ENCODE measurements around the gene CFAP45. TPM values are rescaled to one million over a fixed set of nuclear protein-coding genes. Genes with fewer than 3 reads are reported as not detected.
A peak's percentile ranks its signal among the peaks of the same experiment; 100 is the strongest.

CFAP45 gene, protein sequence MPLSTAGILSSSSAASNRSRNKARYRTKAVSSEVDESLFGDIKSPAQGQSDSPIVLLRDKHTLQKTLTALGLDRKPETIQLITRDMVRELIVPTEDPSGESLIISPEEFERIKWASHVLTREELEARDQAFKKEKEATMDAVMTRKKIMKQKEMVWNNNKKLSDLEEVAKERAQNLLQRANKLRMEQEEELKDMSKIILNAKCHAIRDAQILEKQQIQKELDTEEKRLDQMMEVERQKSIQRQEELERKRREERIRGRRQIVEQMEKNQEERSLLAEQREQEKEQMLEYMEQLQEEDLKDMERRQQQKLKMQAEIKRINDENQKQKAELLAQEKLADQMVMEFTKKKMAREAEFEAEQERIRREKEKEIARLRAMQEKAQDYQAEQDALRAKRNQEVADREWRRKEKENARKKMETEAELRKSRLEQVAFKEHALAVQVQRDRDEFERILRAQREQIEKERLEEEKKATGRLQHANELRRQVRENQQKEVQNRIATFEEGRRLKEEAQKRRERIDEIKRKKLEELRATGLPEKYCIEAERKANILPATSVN
- total RNA-seq: 1 to 10 TPM; 2.1 to 2.2 TPM

DNA sequence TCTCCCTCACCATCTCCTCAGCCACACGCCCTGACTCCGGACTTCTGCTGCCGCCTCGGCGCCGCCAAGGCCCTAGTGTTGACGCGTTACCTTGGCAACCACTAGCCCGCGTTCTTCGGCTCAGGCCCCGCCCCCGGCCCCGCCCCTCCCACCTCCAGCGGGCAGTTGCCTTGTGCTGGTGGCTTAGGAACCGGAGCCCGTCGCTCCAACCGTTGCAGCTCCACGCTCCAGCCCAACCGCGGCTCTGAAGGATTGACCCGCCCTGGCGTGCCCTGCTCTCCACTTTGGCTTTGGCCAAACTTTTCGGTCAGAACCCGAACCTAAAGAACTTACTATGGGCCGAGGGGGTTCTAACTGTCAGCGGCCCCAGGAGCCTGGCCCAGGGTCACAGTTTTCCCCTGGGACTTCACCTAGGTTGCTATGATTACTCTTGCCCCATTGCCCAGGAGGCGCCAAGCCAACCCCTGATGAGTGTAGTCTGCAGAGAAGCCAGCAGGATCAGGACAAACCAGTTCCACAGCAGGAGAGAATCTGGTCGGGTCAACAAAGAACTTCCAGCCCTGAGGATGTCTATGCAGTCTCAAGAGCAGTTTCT lies at the start of gene CFAP45:
TSS of gene CFAP45 (minus strand) at position 80 of the 595 bp plus-strand sequence. CDS start at position 13, 67 bp downstream.
- intact Hi-C loops (cut with micrococcal nuclease): no loop called here
- ChIA-PET POLR2A (interaction anchor here (0.9 kb wide), 1 partner anchor 23 kb away, joined by 3 read pairs; no protein-coding TSS in a partner anchor), CTCF (interaction anchor here (1.3 kb wide), 1 partner anchor 107 kb away, joined by 5 read pairs; no protein-coding TSS in a partner anchor)
- Mint-ChIP-seq H3K27ac (no peak within 1 kb of the TSS), H3K9me3 (peaks cover 4% of the 10 kb centered on the region), H3K36me3 (no peaks in the 10 kb centered on the region), H3K4me1 (ENCODE audit: low read depth) (no peaks in the 10 kb centered on the region), H3K27me3 (no peaks in the 10 kb centered on the region), H3K4me3 (no peak within 1 kb of the TSS)
- peak; percentile 44 for DNase-seq

DNA sequence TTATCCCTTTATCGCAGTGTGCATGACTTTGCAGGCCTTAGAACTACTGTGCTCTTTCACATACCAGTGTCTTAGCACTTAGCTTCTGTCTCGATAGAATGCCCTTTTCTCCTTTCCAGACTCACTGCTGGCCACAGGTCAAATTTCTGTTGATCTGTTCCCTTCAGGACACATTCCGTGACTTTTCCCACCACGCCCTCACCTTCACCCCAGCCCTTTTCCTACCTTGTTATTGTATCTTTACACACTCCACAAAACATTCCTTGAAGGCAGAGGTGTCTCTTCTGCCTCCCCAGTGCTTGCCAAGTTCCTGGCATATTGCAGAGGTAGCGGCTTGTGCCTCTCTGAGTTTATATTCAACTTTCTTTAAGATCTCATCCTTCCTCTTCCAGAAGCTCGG lies 49.2 kb upstream of the CFAP45 start:
- H3K4me1 Mint-ChIP-seq (ENCODE audit: low read depth): peaks cover 3% of the 10 kb centered on the region
- DNase-seq: no peak
- ChIA-PET POLR2A (no interaction called here), CTCF (interaction anchor here (1.2 kb wide), 1 partner anchor 44 kb away, joined by 3 read pairs; no protein-coding TSS in a partner anchor)
- intact Hi-C loops (cut with micrococcal nuclease): no loop called here
- H3K9me3 Mint-ChIP-seq: no peaks in the 10 kb centered on the region
- H3K4me3 Mint-ChIP-seq: no peak overlapping the region
- H3K36me3 Mint-ChIP-seq: no peaks in the 10 kb centered on the region
- H3K27me3 Mint-ChIP-seq: peaks cover 49% of the 10 kb centered on the region
- no peak overlapping the region for H3K27ac Mint-ChIP-seq

DNA sequence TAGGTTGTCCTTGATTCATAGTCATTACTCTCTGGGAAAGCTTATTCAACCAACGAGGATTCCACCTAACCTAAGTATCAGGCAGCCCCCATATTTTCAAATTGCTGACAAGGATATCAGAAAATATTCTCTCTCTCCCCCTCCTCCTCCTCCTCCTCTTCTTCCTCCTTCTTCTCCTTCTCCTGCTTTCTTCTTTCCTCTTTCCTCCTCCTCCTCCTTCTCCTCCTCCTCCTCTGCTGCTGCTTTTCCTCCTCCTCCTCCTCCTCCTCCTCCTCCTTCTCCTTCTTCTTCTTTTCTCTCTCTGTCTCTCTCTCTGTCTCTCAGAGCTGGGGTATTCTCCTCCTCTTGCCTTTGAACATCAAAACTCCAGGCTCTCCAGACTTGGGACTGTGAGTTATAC lies 48.0 kb upstream of the CFAP45 start:
- intact Hi-C loops (cut with micrococcal nuclease): no loop called here
- DNase-seq: no peak
- ChIA-PET CTCF (interaction anchor here (0.7 kb wide), 1 partner anchor 22 kb away, joined by 3 read pairs; no protein-coding TSS in a partner anchor), POLR2A (no interaction called here)
- Mint-ChIP-seq H3K4me3 (no peak overlapping the region), H3K36me3 (no peaks in the 10 kb centered on the region), H3K9me3 (no peaks in the 10 kb centered on the region), H3K4me1 (ENCODE audit: low read depth) (peaks cover 3% of the 10 kb centered on the region), H3K27ac (no peak overlapping the region), H3K27me3 (peaks cover 50% of the 10 kb centered on the region)

DNA sequence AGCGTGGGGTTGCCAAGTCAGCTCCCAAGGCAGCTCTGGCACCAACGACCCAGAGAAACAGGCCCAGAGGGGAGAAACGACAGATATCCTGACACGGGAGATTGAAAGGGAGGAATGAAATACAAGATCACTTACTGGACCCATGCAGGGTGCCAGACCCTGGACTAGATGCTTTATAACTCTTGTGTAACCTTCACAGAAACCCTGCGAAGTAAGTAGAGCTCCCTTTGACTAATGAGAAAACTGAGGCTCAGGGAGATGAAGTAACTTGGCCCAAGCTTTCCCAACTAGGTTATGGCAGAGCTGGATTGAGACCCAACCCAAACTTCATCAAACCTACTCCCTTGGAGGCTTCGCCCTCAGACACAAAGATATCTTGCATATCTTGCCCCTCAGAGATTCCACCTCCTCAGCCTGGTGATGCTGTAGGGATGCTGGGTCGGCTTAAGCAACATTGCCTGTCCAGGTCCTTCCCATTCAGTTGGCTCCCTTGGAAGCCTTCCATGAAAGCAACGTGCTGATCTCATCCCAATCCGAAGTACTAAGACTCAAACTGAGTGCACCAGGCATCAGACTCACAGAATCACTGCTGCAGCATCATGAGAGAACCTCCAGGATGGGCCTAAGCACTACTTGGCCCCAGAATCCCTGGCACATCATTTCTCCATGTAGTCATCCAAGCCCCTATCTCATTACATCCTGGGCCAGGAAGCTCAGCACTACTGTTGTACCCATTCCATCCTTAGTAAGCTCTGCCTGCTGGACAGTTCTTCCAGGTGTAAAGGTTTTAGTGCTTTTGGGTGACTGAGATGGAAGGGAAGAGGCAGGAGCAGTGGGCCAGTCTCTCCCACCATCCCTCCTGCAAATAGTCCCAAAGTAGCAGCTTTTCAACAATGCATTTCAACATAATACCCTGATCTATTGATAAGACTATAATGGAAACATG lies 46.5 kb upstream of the CFAP45 start:
- no peak overlapping the region for H3K27ac Mint-ChIP-seq
- no peak for DNase-seq
- POLR2A ChIA-PET: interaction anchor here (1.2 kb wide), 1 partner anchor 22 kb away, joined by 4 read pairs; the partner anchor contains the start of gene TAGLN2
- CTCF ChIA-PET: interaction anchor here (0.8 to 4.3 kb wide), 6 partner anchors 11 to 148 kb away, joined by 3 to 39 read pairs (median 4); partner anchors contain the start of genes PIGM and TAGLN2
- no peak overlapping the region for H3K4me3 Mint-ChIP-seq
- peaks cover 3% of the 10 kb centered on the region for H3K4me1 Mint-ChIP-seq (ENCODE audit: low read depth)
- no peaks in the 10 kb centered on the region for H3K36me3 Mint-ChIP-seq
- peaks cover 47% of the 10 kb centered on the region for H3K27me3 Mint-ChIP-seq
- intact Hi-C loops (cut with micrococcal nuclease): no loop called here
- H3K9me3 Mint-ChIP-seq: no peaks in the 10 kb centered on the region

DNA sequence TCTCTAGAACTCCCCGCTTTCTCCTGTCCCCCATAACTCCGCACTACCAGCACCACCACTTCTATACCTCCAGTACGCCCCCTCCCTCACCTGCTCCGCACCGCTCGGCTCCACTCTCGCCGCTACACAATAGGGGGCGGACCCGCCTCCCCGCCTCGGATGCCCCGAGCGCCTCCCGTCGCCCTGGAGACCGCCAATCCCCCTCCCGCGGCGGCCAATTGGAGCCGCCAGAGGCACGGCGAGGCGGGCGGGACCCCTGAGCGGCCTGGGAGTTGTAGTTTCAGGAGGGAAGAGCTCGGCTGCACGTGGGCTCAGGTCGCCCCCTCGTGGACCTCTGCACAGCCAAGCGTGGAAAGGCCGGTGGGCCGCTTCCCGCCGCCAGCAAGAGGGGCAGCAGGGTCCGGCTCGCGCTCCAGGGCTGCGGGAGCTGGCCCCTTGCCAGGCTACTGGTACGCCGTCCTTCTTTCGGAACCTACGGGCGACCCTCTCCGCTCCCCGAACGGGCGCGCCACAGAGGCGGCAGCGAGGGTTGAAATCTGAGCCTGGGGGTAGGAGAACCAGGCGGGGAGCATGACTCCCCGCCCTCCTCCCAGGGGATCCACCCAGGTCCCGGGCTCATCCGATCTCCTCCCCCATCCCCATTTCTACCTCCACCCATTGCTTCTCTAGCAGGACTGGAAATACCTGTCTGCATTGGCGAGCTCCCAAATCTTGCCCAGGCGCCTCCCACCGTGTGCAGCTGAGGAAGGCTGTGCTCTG lies 45.7 kb upstream of the CFAP45 start, which contains the start of gene IGSF9:
TSS of gene IGSF9 (minus strand) at position 131 of the 759 bp plus-strand sequence. CDS start 2,159 bp downstream, outside the sequence.
- Mint-ChIP-seq H3K9me3 (no peaks in the 10 kb centered on the region), H3K4me3 (peak within 1 kb of the TSS; percentile 20), H3K27ac (no peak within 1 kb of the TSS), H3K27me3 (peaks cover 43% of the 10 kb centered on the region), H3K36me3 (no peaks in the 10 kb centered on the region), H3K4me1 (ENCODE audit: low read depth) (peaks cover 3% of the 10 kb centered on the region)
- ChIA-PET CTCF (interaction anchor here (0.6 to 4.3 kb wide), 8 partner anchors 10 to 147 kb away, joined by 3 to 39 read pairs (median 4); partner anchors contain the start of genes PIGM and TAGLN2), POLR2A (interaction anchor here (1.2 kb wide), 1 partner anchor 21 kb away, joined by 4 read pairs; the partner anchor contains the start of gene TAGLN2)
- DNase-seq: peak; percentile 67
- intact Hi-C loops (cut with micrococcal nuclease): no loop called here

DNA sequence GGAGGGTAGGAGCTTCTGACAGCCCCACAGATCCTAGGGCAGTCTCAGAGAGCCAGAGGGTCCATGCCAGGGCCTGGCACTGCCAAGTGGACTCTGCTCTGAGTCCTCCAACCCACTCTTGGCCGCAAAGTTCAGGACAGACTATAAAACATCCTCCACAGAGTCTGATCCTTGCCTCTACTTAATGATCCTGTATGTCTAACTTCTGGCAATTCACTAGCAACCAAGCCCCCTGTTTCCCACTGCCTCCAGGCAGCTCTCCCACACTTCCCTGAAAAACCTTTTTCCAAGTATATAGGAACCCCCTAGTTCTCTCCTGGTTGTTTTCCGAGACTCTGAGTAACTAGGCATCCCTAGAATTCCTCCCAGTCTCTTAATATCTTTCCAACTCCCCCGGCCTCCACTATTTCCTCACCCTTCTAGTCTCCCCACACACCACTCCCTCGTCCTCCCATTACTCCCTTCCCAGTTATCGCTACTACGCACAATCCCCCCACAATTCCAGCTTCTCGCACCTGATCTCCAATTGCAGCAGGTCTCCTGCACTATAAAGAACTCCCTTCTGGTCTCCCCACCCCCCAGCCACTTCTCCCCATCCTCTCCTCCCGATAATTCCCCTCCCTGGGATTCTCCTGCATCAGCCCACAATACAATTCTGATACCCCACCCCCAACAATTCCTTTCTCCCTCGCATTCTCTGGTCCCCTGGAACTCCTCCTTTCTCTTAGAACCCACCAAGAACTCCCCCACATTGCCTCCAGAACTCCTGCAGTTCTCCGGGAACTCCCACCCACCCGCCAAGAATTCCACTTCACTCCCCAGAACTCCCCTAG lies 44.9 kb upstream of the CFAP45 start:
- POLR2A ChIA-PET: no interaction called here
- intact Hi-C loops (cut with micrococcal nuclease): no loop called here
- Mint-ChIP-seq H3K4me3 (peak overlapping the region; percentile 11), H3K27me3 (peaks cover 40% of the 10 kb centered on the region), H3K9me3 (no peaks in the 10 kb centered on the region), H3K36me3 (no peaks in the 10 kb centered on the region), H3K4me1 (ENCODE audit: low read depth) (peaks cover 3% of the 10 kb centered on the region), H3K27ac (no peak overlapping the region)
- no peak for DNase-seq
- CTCF ChIA-PET: interaction anchor here (0.6 to 4.3 kb wide), 8 partner anchors 13 to 146 kb away, joined by 3 to 39 read pairs (median 3); partner anchors contain the start of genes PIGM and TAGLN2

DNA sequence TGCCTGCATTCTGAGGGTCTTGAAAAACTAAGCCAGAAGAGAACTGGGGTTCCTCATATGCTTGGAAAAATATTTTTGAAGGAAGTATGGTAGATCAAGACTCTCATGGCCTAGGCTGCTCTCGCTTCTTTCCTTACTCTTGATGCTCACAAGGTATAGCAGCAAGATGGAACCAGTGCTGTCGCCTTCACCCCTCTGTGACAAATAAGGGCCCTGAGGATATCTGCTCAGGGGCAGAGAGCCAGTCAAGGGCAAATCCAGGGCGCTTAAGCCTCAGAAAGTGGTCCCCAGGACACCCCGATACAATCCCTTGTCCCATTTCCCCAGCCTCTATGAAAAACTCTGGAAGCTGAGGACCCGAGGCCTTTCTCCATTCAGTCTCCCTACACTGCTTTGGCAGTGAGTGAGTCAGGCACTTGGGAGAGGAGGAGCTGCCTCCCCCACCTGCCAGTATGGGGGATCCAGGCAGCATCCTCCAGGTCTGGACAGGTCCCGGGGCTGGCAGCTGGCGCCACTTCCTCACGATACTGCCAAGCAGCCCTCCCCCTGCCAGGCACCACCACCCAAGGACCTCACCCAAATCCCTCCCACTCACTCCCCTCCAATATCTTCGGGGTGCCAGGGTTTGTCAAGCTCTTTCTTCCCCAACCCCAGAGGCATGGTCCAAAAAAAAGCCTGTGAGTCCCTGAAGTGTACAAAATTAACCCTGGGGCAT lies 44.1 kb upstream of the CFAP45 start:
- H3K27ac Mint-ChIP-seq: no peak overlapping the region
- DNase-seq: no peak
- H3K27me3 Mint-ChIP-seq: peaks cover 40% of the 10 kb centered on the region
- intact Hi-C loops (cut with micrococcal nuclease): no loop called here
- POLR2A ChIA-PET: no interaction called here
- H3K4me1 Mint-ChIP-seq (ENCODE audit: low read depth): peaks cover 3% of the 10 kb centered on the region
- CTCF ChIA-PET: interaction anchor here (0.6 to 4.3 kb wide), 3 partner anchors 14 to 62 kb away, joined by 3 to 39 read pairs (median 3); no protein-coding TSS in a partner anchor
- no peaks in the 10 kb centered on the region for H3K36me3 Mint-ChIP-seq
- no peak overlapping the region for H3K4me3 Mint-ChIP-seq
- no peaks in the 10 kb centered on the region for H3K9me3 Mint-ChIP-seq

DNA sequence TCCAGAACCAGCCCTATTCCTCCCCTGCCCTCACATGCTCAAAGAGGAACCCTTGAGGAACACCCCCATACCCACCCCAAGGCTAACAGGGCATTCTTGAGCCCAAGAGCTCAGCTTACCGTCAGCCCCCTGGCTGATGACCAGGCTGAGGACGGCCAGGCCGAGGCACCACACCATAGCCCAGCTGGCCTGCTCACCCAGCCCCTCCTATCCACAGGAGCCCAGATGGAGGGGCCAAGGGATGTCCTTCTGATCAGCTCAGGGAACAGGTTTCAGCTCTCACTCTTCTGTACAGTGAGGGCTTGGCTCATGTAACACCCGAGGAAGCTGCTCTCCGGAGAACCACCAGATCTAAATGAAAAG lies 43.3 kb upstream of the CFAP45 start:
- DNase-seq: no peak
- ChIA-PET CTCF (interaction anchor here (4.3 kb wide), 1 partner anchor 63 kb away, joined by 39 read pairs; no protein-coding TSS in a partner anchor), POLR2A (no interaction called here)
- Mint-ChIP-seq H3K36me3 (no peaks in the 10 kb centered on the region), H3K9me3 (no peaks in the 10 kb centered on the region), H3K4me3 (no peak overlapping the region), H3K4me1 (ENCODE audit: low read depth) (peaks cover 5% of the 10 kb centered on the region), H3K27ac (no peak overlapping the region), H3K27me3 (peaks cover 38% of the 10 kb centered on the region)
- intact Hi-C loops (cut with micrococcal nuclease): no loop called here

DNA sequence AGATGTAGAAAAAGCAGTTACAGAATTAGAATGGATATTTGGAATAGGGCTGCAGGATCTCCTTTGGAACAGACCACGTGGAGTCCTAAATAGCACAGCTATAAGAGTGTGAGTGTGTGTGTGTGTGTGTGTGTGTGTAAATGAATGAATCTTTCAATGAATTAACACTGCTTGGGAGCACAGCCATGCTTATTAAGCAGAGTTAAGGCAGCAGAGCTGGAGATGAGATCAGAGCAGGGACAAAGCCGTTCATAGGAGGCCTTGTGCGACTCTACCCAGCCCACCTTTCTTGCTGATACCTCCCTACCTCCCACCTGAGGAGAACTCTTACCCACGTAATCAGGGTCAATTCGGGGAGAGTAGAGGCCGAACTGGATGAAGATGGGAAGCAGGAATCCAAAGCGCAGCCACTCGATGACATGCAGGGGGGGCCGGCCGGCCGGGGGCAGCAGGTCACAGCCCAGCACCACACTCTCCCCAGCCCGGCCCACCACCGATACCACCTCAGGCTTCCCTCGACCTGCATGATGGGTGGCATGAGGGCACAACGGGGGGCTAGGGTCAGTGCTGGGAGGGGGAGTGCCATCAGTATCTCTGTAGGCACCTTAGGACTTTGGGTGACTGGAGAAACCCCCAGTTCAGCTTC lies 42.8 kb upstream of the CFAP45 start:
- peaks cover 37% of the 10 kb centered on the region for H3K27me3 Mint-ChIP-seq
- ChIA-PET POLR2A (no interaction called here), CTCF (interaction anchor here (4.3 kb wide), 1 partner anchor 64 kb away, joined by 39 read pairs; no protein-coding TSS in a partner anchor)
- H3K27ac Mint-ChIP-seq: no peak overlapping the region
- no peaks in the 10 kb centered on the region for H3K9me3 Mint-ChIP-seq
- peaks cover 6% of the 10 kb centered on the region for H3K4me1 Mint-ChIP-seq (ENCODE audit: low read depth)
- H3K36me3 Mint-ChIP-seq: no peaks in the 10 kb centered on the region
- no peak for DNase-seq
- no peak overlapping the region for H3K4me3 Mint-ChIP-seq
- intact Hi-C loops (cut with micrococcal nuclease): no loop called here
